ENCODE data around the gene AFAP1. TPM values are rescaled to one million over a fixed set of nuclear protein-coding genes. Genes with fewer than 3 reads are reported as not detected.

AFAP1 gene
- total RNA-seq, 1 donor from 2014 or later = 67.9 TPM

- Histone ChIP-seq H4K20me1 (ENCODE audit: insufficient read depth, low read length) (no peaks in the 10 kb centered on the region), H3K9ac (ENCODE audit: low read length) (no peak overlapping the region), H2AFZ (ENCODE audit: low read depth, low read length) (peak overlapping the region; percentile 37), H3K27ac (ENCODE audit: low read depth, low read length) (no peak overlapping the region), H3K9me3 (ENCODE audit: insufficient read depth, low read depth, low read length) (no peaks in the 10 kb centered on the region), H3K27me3 (ENCODE audit: insufficient read depth, low read length) (peaks cover 5% of the 10 kb centered on the region), H3K79me2 (ENCODE audit: insufficient read depth, low read length) (no peaks in the 10 kb centered on the region), H3K36me3 (ENCODE audit: insufficient read depth, low read length) (no peaks in the 10 kb centered on the region), H3K4me3 (ENCODE audit: insufficient read depth, low read depth, low read length) (no peak overlapping the region), H3K4me2 (ENCODE audit: low read length) (no peak overlapping the region), H3K4me1 (ENCODE audit: insufficient read depth, low read length) (peaks cover 6% of the 10 kb centered on the region)
- Mint-ChIP-seq H3K27me3 (ENCODE audit: low read depth, unreplicated experiment) (peaks cover 50% of the 10 kb centered on the region), H3K36me3 (ENCODE audit: low read depth, unreplicated experiment) (no peaks in the 10 kb centered on the region), H3K4me3 (ENCODE audit: unreplicated experiment) (no peak overlapping the region), H3K4me1 (ENCODE audit: low read depth, unreplicated experiment) (no peaks in the 10 kb centered on the region), H3K9me3 (ENCODE audit: unreplicated experiment) (peaks cover 4% of the 10 kb centered on the region), H3K27ac (ENCODE audit: unreplicated experiment) (no peak overlapping the region)
- peak; percentile 54 for FAIRE-seq
- TF ChIP-seq CTCF (IDR thresholded peaks at IDR 0.05; ENCODE audit: insufficient read depth, low read depth, low read length) (peak; percentile 88), EZH2 (IDR thresholded peaks at IDR 0.05; ENCODE audit: insufficient read depth, low read length) (no peak)
- peak; percentile 40 for DNase-seq (ENCODE audit: low read depth)
Measured at GRCh38 chr4:7987148-7987989, 47.7 kb upstream of the AFAP1 start.

- no peak for TF ChIP-seq EZH2 (IDR thresholded peaks at IDR 0.05; ENCODE audit: insufficient read depth, low read length)
- no peak for TF ChIP-seq CTCF (IDR thresholded peaks at IDR 0.05; ENCODE audit: insufficient read depth, low read depth, low read length)
- H3K79me2 ChIP-seq (ENCODE audit: insufficient read depth, low read length) = no peaks in the 10 kb centered on the region
- peaks cover 6% of the 10 kb centered on the region for H3K4me1 ChIP-seq (ENCODE audit: insufficient read depth, low read length)
- no peaks in the 10 kb centered on the region for H3K36me3 ChIP-seq (ENCODE audit: insufficient read depth, low read length)
- peaks cover 41% of the 10 kb centered on the region for H3K27me3 Mint-ChIP-seq (ENCODE audit: low read depth, unreplicated experiment)
- H3K4me3 Mint-ChIP-seq (ENCODE audit: unreplicated experiment) = no peak overlapping the region
- H3K9me3 ChIP-seq (ENCODE audit: insufficient read depth, low read depth, low read length) = no peaks in the 10 kb centered on the region
- peaks cover 2% of the 10 kb centered on the region for H3K9me3 Mint-ChIP-seq (ENCODE audit: unreplicated experiment)
- H3K27ac Mint-ChIP-seq (ENCODE audit: unreplicated experiment) = no peak overlapping the region
- no peaks in the 10 kb centered on the region for H3K27me3 ChIP-seq (ENCODE audit: insufficient read depth, low read length)
- H2AFZ ChIP-seq (ENCODE audit: low read depth, low read length) = peak overlapping the region; percentile 53
- DNase-seq (ENCODE audit: low read depth) (no peak), FAIRE-seq (no peak)
- H3K36me3 Mint-ChIP-seq (ENCODE audit: low read depth, unreplicated experiment) = no peaks in the 10 kb centered on the region
- H3K9ac ChIP-seq (ENCODE audit: low read length) = peak overlapping the region; percentile 12
- H3K27ac ChIP-seq (ENCODE audit: low read depth, low read length) = no peak overlapping the region
- no peaks in the 10 kb centered on the region for H4K20me1 ChIP-seq (ENCODE audit: insufficient read depth, low read length)
- no peak overlapping the region for H3K4me3 ChIP-seq (ENCODE audit: insufficient read depth, low read depth, low read length)
- H3K4me1 Mint-ChIP-seq (ENCODE audit: low read depth, unreplicated experiment) = no peaks in the 10 kb centered on the region
- peak overlapping the region; percentile 16 for H3K4me2 ChIP-seq (ENCODE audit: low read length)
Measured at GRCh38 chr4:7985891-7986441, 46.3 kb upstream of the AFAP1 start.

GRCh38 chr4:7985072-7985471 is 45.4 kb upstream of the AFAP1 start:
- Histone ChIP-seq H3K9me3 (ENCODE audit: insufficient read depth, low read depth, low read length) (no peaks in the 10 kb centered on the region), H3K27me3 (ENCODE audit: insufficient read depth, low read length) (no peaks in the 10 kb centered on the region), H4K20me1 (ENCODE audit: insufficient read depth, low read length) (no peaks in the 10 kb centered on the region), H3K4me1 (ENCODE audit: insufficient read depth, low read length) (peaks cover 6% of the 10 kb centered on the region), H3K27ac (ENCODE audit: low read depth, low read length) (no peak overlapping the region), H2AFZ (ENCODE audit: low read depth, low read length) (no peak overlapping the region), H3K4me2 (ENCODE audit: low read length) (no peak overlapping the region), H3K9ac (ENCODE audit: low read length) (no peak overlapping the region), H3K4me3 (ENCODE audit: insufficient read depth, low read depth, low read length) (no peak overlapping the region), H3K36me3 (ENCODE audit: insufficient read depth, low read length) (no peaks in the 10 kb centered on the region), H3K79me2 (ENCODE audit: insufficient read depth, low read length) (no peaks in the 10 kb centered on the region)
- Mint-ChIP-seq H3K4me1 (ENCODE audit: low read depth, unreplicated experiment) (peaks cover under 1% of the 10 kb centered on the region), H3K27me3 (ENCODE audit: low read depth, unreplicated experiment) (peaks cover 32% of the 10 kb centered on the region), H3K27ac (ENCODE audit: unreplicated experiment) (no peak overlapping the region), H3K9me3 (ENCODE audit: unreplicated experiment) (peaks cover 2% of the 10 kb centered on the region), H3K4me3 (ENCODE audit: unreplicated experiment) (no peak overlapping the region), H3K36me3 (ENCODE audit: low read depth, unreplicated experiment) (no peaks in the 10 kb centered on the region)
- TF ChIP-seq EZH2 (IDR thresholded peaks at IDR 0.05; ENCODE audit: insufficient read depth, low read length) = no peak
- TF ChIP-seq CTCF (IDR thresholded peaks at IDR 0.05; ENCODE audit: insufficient read depth, low read depth, low read length) = no peak
- no peak for FAIRE-seq
- no peak for DNase-seq (ENCODE audit: low read depth)

Measured in astrocyte (in vitro differentiated cells and primary cell).